ENCODE results near the gene RERE. TPM values are rescaled to one million over a fixed set of nuclear protein-coding genes. Genes with fewer than 3 reads are reported as not detected.

Gene RERE
- total RNA-seq, 1 experiment from 2014 or later = 40.6 TPM

- H3K27me3 ChIP-seq (ENCODE audit: insufficient read depth, low read length) = no peaks in the 10 kb centered on the region
- DNase-seq (ENCODE audit: low read depth, low spot score) (no peak), ATAC-seq (no peak)
- H3K9ac ChIP-seq (ENCODE audit: low read length) = no peak overlapping the region
- no peak for TF ChIP-seq ZFX (IDR thresholded peaks at IDR 0.05)
- no peak for TF ChIP-seq YY1 (IDR thresholded peaks at IDR 0.05; ENCODE audit: extremely low read depth, insufficient replicate concordance, low read depth, low read length)
- TF ChIP-seq POLR2AphosphoS5 (IDR thresholded peaks at IDR 0.05; ENCODE audit: low read depth, low read length) = no peak
- no peak for TF ChIP-seq TCF7L2 (IDR thresholded peaks at IDR 0.05; ENCODE audit: borderline replicate concordance, extremely low read depth, insufficient read depth, insufficient read length)
- no peak for TF ChIP-seq FOSL1 (IDR thresholded peaks at IDR 0.05; ENCODE audit: low read depth)
- TF ChIP-seq EZH2phosphoT487 (IDR thresholded peaks at IDR 0.05; ENCODE audit: borderline replicate concordance) = no peak
- TF ChIP-seq EZH2 (IDR thresholded peaks at IDR 0.05) = no peak
- TF ChIP-seq ELF1 (IDR thresholded peaks at IDR 0.05; ENCODE audit: borderline replicate concordance, low read depth) = no peak
- no peak for TF ChIP-seq SP1 (IDR thresholded peaks at IDR 0.05; ENCODE audit: low read depth)
- no peak for TF ChIP-seq POLR2A (IDR thresholded peaks at IDR 0.05; ENCODE audit: borderline replicate concordance, extremely low read depth, insufficient read depth, insufficient read length)
- no peak for TF ChIP-seq RAD21 (IDR thresholded peaks at IDR 0.05; ENCODE audit: low read depth)
- no peak for TF ChIP-seq CBX3 (IDR thresholded peaks at IDR 0.05; ENCODE audit: low read depth)
- no peak for TF ChIP-seq ZNF274 (IDR thresholded peaks at IDR 0.05; ENCODE audit: low read depth, low read length)
- no peak for TF ChIP-seq EGR1 (IDR thresholded peaks at IDR 0.05; ENCODE audit: low read depth)
- TF ChIP-seq, protein P1, sequence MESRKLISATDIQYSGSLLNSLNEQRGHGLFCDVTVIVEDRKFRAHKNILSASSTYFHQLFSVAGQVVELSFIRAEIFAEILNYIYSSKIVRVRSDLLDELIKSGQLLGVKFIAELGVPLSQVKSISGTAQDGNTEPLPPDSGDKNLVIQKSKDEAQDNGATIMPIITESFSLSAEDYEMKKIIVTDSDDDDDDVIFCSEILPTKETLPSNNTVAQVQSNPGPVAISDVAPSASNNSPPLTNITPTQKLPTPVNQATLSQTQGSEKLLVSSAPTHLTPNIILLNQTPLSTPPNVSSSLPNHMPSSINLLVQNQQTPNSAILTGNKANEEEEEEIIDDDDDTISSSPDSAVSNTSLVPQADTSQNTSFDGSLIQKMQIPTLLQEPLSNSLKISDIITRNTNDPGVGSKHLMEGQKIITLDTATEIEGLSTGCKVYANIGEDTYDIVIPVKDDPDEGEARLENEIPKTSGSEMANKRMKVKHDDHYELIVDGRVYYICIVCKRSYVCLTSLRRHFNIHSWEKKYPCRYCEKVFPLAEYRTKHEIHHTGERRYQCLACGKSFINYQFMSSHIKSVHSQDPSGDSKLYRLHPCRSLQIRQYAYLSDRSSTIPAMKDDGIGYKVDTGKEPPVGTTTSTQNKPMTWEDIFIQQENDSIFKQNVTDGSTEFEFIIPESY (IDR thresholded peaks at IDR 0.05; ENCODE audit: extremely low read depth, insufficient replicate concordance, low read length) = no peak
- BruUV-seq (replicated peaks) = no TSS peak
- no peaks in the 10 kb centered on the region for H3K9me3 ChIP-seq (ENCODE audit: control insufficient read depth in 1 of 2, insufficient read depth in 1 of 2, low read depth in 1 of 2, low read length in 2 of 2)
- H3K79me2 ChIP-seq (ENCODE audit: insufficient read depth, low read length) = peaks cover 6% of the 10 kb centered on the region; the same call in 1 of the 2 replicates
- ChIA-PET POLR2A (no interaction called here), CTCF (no interaction called here), RAD21 (ENCODE audit: low non-redundant PET in 1 of 2, low total read pairs in 2 of 2, uncharacterized antibody in 2 of 2, unreplicated experiment in 2 of 2) (no interaction called here)
- no peak overlapping the region for H2AFZ ChIP-seq (ENCODE audit: low read depth, low read length, poor library complexity, severe bottlenecking)
- no peak overlapping the region for H3K4me2 ChIP-seq (ENCODE audit: low read length)
- peaks cover 6 to 22% of the 10 kb centered on the region in 2 experiments; a peak in 3 of 4 replicates for H3K4me1 ChIP-seq (ENCODE audit: control insufficient read depth in 1 of 2, insufficient read depth in 2 of 2, low read length in 2 of 2)
- peaks cover 5% of the 10 kb centered on the region in 2 experiments; a peak in 3 of 4 replicates for H3K36me3 ChIP-seq (ENCODE audit: control insufficient read depth in 1 of 2, insufficient read depth in 2 of 2, low read length in 2 of 2)
- no peaks in the 10 kb centered on the region; the same call in 1 of the 2 replicates for H3K9me2 ChIP-seq (ENCODE audit: insufficient read depth)
- no peak overlapping the region for H3K27ac ChIP-seq (ENCODE audit: low read depth, low read length)
- intact Hi-C loops (cut with micrococcal nuclease) = no loop called here
- H3K4me3 ChIP-seq (replicated peaks in 1 of 2; ENCODE audit: low read depth in 1 of 2, low read length in 2 of 2) = no peak overlapping the region
- no peaks in the 10 kb centered on the region for H4K20me1 ChIP-seq (ENCODE audit: insufficient read depth)
Observed at GRCh38 chr1:8321612-8322011, 495.8 kb downstream of the RERE start.
